Esophagus squamous epithelium (tissue), 4 donors: ENCODE data around the gene SSC5D.

Experiments
- POLR2A ChIP-seq, 4 donors: fragments of 450-650 bp; IDR thresholded peaks; one replicate each; pipeline ENCODE4 v1.6.1; 2017; ENCODE audit warnings: antibody characterized with exemption in 4 of 4, mild to moderate bottlenecking in 4 of 4, moderate library complexity in 3 of 4
- TF ChIP-seq, protein P1 (sequence below), 6 experiments: fragments of 450-650 bp in 4 of 6; fragments of 200-600 bp in 2 of 6; sonication (generic) in 2 of 6; IDR thresholded peaks; one replicate each; pipeline ENCODE4 v1.5.1; 2016 to 2019; ENCODE audit warnings: antibody characterized with exemption in 6 of 6, mild to moderate bottlenecking in 4 of 6, moderate library complexity in 4 of 6

GRCh38 chr19:55476100-55476775 is 12.0 kb upstream of the SSC5D start, which contains the start of gene ZNF628:
- TF ChIP-seq POLR2A (IDR thresholded peaks at IDR 0.05), result peak in 3 of 4 donors; percentile 64 to 91 (median 90)
- TF ChIP-seq, protein P1, sequence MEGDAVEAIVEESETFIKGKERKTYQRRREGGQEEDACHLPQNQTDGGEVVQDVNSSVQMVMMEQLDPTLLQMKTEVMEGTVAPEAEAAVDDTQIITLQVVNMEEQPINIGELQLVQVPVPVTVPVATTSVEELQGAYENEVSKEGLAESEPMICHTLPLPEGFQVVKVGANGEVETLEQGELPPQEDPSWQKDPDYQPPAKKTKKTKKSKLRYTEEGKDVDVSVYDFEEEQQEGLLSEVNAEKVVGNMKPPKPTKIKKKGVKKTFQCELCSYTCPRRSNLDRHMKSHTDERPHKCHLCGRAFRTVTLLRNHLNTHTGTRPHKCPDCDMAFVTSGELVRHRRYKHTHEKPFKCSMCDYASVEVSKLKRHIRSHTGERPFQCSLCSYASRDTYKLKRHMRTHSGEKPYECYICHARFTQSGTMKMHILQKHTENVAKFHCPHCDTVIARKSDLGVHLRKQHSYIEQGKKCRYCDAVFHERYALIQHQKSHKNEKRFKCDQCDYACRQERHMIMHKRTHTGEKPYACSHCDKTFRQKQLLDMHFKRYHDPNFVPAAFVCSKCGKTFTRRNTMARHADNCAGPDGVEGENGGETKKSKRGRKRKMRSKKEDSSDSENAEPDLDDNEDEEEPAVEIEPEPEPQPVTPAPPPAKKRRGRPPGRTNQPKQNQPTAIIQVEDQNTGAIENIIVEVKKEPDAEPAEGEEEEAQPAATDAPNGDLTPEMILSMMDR (IDR thresholded peaks at IDR 0.05), result no peak
